Measurements from ENCODE around the gene RAB6A.
A peak's percentile ranks its signal among the peaks of the same experiment; 100 is the strongest.
"Not testable (repeated sequence)": the region's sequence is repeated elsewhere in the genome, so short reads cannot be mapped to it uniquely, and the experiment has no call there.

Gene RAB6A

GRCh38 chr11:73761403-73761945, 600 bp upstream of the RAB6A start:
- no peak for DNase-seq

DNA sequence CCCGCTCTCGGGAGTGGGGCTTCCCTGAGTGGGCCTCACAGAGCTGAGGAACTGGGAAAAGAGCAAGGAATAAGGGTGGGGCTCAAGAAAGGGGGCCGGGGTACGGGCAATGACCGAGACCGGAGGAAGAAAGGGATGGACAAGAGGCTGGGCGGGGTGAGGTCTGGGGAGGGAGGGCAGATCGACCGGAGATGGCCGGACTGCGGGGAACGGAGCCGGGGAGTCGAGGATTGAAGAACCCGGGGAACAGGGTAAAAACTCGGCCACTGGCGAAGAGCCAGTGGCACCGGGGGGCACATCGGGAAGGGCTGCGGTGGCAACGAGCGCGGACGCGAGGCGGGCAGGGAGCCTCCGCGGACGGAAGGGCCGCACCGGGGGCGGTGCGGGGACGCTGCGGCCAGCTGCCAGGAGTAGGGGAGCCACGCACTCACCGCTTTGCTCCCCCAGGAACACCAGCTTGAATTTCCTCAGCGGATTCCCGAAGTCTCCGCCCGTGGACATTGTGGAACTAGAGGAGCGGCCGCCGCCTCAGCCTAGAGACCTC, 667 bp downstream of the RAB6A start:
- DNase-seq = peak in 1 of 2 experiments; percentile 20

GRCh38 chr11:73759610-73760134, 1.2 kb downstream of the RAB6A start:
- peak in 1 of 2 experiments; percentile 16 for DNase-seq

- no peak for DNase-seq
These were observed 2.4 kb downstream of the RAB6A start for GRCh38 chr11:73758451-73758850.

DNA sequence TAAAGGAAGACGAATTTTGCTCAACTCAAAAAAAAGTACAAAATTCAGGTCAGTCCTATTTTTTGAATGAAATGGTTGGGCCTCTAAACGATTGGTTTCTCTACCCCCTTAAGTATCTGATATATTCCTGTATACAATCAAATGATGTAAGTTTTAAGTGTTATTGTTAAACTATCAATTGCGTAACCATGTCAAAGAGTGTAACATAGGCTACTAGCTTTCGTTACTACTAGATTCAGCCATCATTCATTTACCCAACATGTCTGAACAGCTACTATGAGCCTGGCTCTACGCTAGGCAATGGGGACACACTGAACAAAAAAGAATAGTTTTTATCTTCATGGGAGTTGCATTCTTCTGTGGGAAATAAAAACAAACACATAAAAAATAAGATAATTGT, 3.3 kb downstream of the RAB6A start:
- no peak for DNase-seq

- no peak for DNase-seq
These were observed 5.2 kb downstream of the RAB6A start for GRCh38 chr11:73755670-73756069.

- DNase-seq = no peak
These were observed 6.9 kb downstream of the RAB6A start for GRCh38 chr11:73753938-73754337.

DNA sequence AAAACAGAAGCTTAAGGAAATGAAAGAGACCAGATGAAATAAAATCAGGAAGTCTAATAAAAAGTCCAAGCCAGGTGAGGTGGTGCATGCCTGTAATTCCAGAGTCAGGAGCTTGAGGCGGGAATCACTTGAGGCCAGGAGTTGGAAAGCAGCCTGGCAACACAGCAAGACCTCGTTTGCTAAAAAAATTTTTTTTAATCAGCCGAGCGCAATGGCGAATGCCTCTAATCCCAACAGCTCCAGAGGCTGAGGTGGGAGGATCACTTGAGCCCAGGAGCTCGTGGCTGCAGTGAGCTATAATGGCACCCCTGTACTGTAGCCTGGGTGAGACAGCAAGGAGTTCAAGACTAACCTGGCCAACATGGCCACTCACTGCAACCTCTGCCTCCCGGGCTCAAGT, 8.0 kb downstream of the RAB6A start:
- DNase-seq = no peak

DNA sequence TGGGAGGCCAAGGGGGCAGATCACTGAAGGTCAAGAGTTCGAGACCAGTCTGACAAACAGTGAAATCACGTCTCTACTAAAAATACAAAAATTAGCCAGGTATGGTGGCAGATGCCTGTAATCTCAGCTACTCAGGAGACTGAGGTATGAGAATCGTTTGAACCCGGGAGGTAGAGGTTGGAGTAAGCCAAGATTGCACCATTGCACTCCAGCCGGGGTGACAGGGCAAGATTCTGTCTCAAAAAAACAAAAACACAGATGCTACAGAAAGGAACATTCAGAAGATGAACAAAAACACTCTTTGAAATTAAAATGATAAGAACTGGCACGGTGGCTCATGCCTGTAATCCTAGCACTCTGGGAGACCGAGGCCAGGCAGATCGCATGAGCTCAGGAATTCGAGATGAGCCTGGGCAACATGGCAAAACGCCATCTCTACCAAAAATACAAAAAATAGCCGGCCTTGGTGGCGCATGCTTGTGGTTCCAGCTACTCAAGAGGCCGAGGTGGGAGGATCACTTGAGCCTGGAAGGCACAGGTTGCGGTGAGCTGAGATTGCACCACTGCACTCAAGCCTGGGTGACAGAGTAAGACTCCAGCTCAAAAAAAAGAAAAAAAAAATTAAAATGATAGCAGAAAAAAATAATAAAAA, 8.5 kb downstream of the RAB6A start:
- DNase-seq = no peak

DNA sequence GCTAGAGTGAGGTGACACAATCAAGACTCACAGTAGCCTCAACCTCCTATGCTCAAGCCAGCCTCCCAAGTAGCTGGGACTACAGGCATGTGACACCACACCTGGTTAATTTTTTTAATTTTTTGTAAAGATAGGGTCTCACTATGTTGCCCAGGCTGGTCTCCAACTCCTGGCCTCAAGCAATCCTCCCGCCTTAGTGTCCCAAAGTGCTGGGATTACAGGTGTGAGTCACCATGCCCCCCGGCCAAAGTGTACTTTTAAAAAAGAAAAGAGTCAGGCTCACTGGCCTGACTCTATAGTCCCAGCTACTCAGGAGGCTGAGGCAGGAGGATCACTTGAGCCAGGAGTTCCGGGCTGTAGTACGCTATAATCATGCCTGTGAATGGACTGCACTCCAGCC, 10.0 kb downstream of the RAB6A start:
- DNase-seq = not testable (repeated sequence)

GRCh38 chr11:73750228-73750627, 10.6 kb downstream of the RAB6A start:
- no peak for DNase-seq

GRCh38 chr11:73749118-73749517, 11.8 kb downstream of the RAB6A start:
- no peak for DNase-seq

DNA sequence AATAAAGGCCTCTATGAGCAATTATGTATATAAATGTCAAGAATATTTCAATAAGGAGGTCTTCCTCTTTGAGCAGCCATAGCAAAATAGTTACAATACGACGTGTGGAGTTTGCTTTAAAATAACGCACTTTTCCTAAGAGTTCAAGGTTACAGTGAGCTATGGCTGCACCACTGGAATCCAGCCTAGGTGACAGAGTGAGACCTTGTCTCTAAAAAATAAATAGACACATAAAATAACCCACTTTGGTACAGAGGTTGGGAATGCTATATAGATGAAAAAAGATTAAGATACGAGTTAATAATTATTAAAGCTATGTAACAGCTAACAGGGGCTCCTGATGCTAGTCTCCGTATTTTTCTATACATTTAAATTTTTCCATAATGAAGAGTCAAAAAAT, 12.6 kb downstream of the RAB6A start:
- no peak for DNase-seq

GRCh38 chr11:73747762-73748161, 13.1 kb downstream of the RAB6A start:
- no peak for DNase-seq

DNA sequence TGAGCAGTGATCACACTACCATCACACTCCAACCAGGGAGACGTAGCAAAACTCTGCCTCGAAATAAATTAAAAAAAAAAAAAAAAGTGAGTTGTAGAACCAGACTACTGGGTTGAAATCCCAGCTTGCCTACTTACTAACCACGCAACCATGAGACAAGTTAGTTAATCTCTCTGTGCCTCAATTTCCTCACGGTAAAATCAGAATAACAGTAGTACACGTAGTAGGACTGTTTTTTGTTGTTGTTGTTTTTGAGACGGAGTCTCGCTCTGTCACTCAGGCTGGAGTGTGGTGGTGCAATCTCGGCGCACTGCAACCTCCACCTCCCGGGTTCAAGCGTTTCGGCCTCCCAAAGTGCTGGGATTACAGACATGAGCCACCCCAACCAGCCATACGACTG, 14.2 kb downstream of the RAB6A start:
- DNase-seq = no peak

DNA sequence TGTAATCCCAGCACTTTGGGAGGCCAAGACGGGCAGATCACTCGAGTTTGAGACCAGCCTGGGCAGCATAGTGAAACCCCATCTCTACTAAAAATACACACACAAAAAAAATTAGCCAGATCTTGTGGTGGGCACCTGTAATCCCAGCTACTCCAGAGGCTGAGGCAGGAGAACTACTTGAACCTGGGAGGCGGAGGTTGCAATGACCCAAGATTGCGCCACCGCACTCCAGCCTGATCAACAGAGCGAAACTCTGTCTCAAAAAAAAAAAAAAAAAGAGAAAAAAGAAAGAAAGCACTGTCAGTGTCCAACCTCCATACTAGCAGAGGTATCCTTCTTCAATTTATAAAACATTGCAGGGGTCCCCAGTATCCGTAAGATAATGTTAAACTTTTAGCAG, 17.8 kb downstream of the RAB6A start:
- DNase-seq = no peak

- DNase-seq = not testable (repeated sequence)
These were observed 24.9 kb downstream of the RAB6A start for GRCh38 chr11:73735959-73736358.

GRCh38 chr11:73734993-73735392, 25.9 kb downstream of the RAB6A start:
- no peak for DNase-seq

DNA sequence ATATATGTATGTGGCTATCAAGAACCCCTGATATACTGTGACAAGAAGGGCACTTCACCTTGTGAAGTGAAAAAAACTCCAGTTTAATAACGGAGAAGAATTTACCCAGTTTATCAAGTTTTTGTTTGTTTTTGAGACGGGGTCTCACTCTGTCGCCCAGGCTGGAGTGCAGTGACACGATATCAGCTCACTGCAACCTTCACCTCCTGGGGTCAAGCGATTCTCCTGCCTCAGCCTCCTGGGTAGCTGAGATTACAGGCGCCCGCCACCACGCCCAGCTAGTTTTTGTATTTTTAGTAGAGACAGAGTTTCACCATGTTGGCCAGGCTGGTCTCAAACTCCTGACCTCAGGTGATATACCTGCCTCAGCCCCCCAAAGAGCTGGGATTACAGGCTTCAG, 26.9 kb downstream of the RAB6A start:
- not testable (repeated sequence) for DNase-seq

DNA sequence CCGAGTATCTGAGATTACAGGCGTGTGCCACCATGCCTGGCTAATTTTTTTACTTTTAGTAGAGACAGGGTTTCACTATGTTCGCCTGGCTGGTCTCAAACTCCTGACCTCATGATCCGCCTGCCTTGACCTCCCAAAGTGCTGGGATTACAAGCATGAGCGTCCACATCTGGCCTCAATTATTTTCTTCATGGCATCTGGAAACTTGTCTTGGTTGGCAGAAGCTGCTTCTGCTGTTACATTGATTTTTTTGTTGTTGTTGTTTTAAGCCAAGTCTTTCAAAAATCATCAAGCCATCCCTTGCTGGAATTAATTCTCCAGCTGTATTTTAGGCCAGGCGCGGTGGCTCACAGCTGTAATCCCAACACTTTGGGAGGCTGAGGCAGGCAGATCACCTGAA, 27.9 kb downstream of the RAB6A start:
- DNase-seq = not testable (repeated sequence)

- DNase-seq = peak; percentile 16 to 23
These were observed 31.2 kb downstream of the RAB6A start for GRCh38 chr11:73729594-73730206.

DNA sequence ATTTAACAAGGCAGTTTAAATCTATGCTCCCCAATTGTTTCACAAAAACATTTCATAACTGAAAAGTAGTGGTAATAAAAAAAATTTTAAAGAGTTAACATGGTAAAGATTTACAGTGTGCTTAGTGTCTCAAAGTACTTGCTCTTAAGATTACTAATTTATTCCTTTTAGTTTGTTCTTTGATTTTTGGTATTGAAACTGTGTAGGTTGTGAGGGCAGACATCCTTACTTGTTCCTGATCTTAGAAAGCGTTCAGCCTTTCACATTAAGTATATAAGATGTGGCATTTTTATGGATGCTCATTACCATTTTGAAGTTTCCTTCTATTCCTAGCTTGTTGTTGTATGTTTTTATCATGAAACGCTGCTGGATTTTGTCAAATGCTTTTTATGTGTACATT, 32.9 kb downstream of the RAB6A start:
- DNase-seq = no peak

- DNase-seq = no peak
These were observed 34.0 kb downstream of the RAB6A start for GRCh38 chr11:73726825-73727224.

DNA sequence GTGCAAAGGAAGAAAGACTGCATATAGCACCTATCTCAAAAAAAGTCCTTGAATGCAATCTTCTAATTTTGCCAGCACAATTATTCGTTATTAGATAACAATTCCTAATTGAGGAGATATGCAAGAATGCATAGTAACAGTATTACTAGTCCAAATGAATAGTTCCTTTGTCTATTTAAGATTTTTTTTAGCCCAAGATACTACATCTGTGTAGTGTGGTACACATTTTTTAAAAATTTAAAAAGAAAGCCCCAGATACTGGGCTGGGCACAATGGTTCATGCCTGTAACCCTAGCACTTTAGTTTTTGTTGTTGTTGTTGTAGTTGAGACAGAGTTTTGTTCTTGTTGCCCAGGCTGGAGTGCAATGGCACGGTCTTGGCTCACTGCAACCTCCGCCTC, 43.7 kb downstream of the RAB6A start:
- no peak for DNase-seq

Measured in NCI-H2081 (cell line).